ENCODE results near the gene TRIM42.

The TRIM42 gene

DNA sequence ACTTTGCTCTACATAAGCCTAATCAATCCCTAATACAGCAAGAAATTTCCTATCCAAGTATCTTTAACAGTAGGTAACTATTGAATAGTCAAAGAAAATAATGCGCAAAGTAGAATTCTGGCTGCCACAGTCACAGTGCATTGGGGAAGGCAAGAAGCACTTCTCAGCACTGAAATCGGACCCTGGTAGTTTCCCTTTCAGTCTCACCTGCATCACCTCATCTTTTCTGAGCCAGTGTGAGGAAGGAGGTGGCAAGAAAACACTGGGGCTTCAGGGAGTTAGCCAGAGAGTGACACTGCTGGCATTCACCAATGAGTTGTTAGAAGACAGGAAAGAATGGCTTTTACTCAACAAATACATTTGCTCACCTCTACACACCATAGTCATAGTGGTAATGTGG, 8.3 kb downstream of the TRIM42 start:
- TF ChIP-seq TARDBP (IDR thresholded peaks at IDR 0.05) = no peak
- TF ChIP-seq NFRKB (IDR thresholded peaks at IDR 0.05) = no peak
- TF ChIP-seq, protein P1, sequence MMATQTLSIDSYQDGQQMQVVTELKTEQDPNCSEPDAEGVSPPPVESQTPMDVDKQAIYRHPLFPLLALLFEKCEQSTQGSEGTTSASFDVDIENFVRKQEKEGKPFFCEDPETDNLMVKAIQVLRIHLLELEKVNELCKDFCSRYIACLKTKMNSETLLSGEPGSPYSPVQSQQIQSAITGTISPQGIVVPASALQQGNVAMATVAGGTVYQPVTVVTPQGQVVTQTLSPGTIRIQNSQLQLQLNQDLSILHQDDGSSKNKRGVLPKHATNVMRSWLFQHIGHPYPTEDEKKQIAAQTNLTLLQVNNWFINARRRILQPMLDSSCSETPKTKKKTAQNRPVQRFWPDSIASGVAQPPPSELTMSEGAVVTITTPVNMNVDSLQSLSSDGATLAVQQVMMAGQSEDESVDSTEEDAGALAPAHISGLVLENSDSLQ (IDR thresholded peaks at IDR 0.05) = no peak
- no peak for TF ChIP-seq FOXA1 (IDR thresholded peaks at IDR 0.05)
- TF ChIP-seq ELF4 (IDR thresholded peaks at IDR 0.05) = no peak
- no peak for DNase-seq (ENCODE audit: extremely low spot score)
- ChIA-PET CTCF (no interaction called here), POLR2A (no interaction called here)

DNA sequence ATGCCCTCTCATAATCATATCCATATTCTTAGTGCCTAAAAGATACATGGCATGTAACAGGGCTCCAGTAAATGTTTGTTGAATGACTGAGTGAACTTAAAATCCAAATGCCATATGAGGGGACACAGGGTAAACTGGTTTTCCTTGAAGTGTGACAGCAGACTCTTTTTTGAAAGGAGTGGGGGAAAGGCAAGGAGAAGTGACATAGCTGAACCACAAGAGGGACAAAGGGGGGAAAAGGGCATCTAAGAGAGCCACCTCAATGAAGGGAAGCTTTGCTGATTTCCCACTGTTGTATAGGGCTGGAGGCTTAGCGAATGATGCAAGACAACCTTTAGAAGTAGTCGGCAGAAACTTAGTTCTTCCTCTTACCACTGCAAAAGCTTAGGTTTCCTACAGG, 9.1 kb downstream of the TRIM42 start:
- TF ChIP-seq ZNF384 (IDR thresholded peaks at IDR 0.05) (no peak), FOXA1 (IDR thresholded peaks at IDR 0.05) (no peak), HDGF (IDR thresholded peaks at IDR 0.05; ENCODE audit: borderline replicate concordance) (no peak), TARDBP (IDR thresholded peaks at IDR 0.05) (no peak), SUZ12 (IDR thresholded peaks at IDR 0.05) (no peak), LEF1 (IDR thresholded peaks at IDR 0.05; ENCODE audit: borderline replicate concordance) (no peak), L3MBTL2 (conservative IDR thresholded peaks at IDR 0.05) (no peak), ELF4 (IDR thresholded peaks at IDR 0.05) (no peak), NFRKB (IDR thresholded peaks at IDR 0.05) (no peak), ARNT (IDR thresholded peaks at IDR 0.05) (no peak), BHLHE40 (IDR thresholded peaks at IDR 0.05; ENCODE audit: borderline replicate concordance) (no peak), FOXM1 (IDR thresholded peaks at IDR 0.05; ENCODE audit: borderline replicate concordance) (no peak), CTBP1 (IDR thresholded peaks at IDR 0.05; ENCODE audit: borderline replicate concordance) (no peak), FOXK2 (IDR thresholded peaks at IDR 0.05) (no peak), SP1 (IDR thresholded peaks at IDR 0.05) (no peak)
- TF ChIP-seq, protein P1 (IDR thresholded peaks at IDR 0.05) = no peak
- ChIA-PET CTCF (interaction anchor here (0.6 kb wide), 1 partner anchor 749 kb away, joined by 7 read pairs; no protein-coding TSS in a partner anchor), POLR2A (no interaction called here)
- no peak for DNase-seq (ENCODE audit: extremely low spot score)

DNA sequence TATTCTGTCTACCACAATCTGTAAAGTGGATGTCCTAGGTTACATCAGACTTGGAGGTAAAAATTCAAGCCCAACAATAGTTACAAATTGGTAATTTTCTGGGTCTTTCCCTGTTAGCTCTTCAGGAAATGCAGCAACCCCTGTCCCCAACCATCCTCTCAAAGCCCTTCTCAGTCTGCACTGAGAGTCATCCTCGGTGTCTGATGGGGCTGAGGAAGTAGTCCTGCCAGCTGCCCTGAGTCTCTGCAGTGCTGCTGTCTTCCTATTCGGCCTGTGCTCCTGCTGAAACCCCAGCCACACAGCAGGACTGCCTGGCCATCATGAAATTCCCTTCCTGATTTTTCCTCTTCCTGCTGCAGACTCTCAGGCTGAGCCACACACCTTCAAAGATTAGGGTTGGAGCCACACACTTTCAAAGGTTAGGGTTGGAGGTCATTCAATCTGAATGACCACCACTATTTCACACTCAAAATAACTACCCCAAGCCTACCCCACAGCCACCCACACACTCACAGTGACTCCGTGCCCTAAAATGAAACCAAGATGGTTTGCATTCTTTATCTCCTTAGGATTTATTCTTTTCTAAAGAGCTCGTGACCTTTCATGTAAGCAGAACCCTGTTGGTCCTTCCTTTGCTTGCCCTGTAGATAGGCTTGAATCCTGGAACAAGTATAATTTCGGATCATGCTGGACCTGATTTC, 17.6 kb downstream of the TRIM42 start:
- no peak for DNase-seq (ENCODE audit: extremely low spot score)
- TF ChIP-seq HDGF (IDR thresholded peaks at IDR 0.05; ENCODE audit: borderline replicate concordance) = no peak
- TF ChIP-seq FOXA1 (IDR thresholded peaks at IDR 0.05) = no peak
- no peak for TF ChIP-seq ELF4 (IDR thresholded peaks at IDR 0.05)
- TF ChIP-seq LEF1 (IDR thresholded peaks at IDR 0.05; ENCODE audit: borderline replicate concordance) = no peak
- no peak for TF ChIP-seq CTBP1 (IDR thresholded peaks at IDR 0.05; ENCODE audit: borderline replicate concordance)
- no peak for TF ChIP-seq FOXK2 (IDR thresholded peaks at IDR 0.05)
- TF ChIP-seq, protein P1 (IDR thresholded peaks at IDR 0.05) = no peak
- TF ChIP-seq ZNF384 (IDR thresholded peaks at IDR 0.05) = no peak
- TF ChIP-seq ARNT (IDR thresholded peaks at IDR 0.05) = no peak
- TF ChIP-seq NFRKB (IDR thresholded peaks at IDR 0.05) = no peak
- no peak for TF ChIP-seq BHLHE40 (IDR thresholded peaks at IDR 0.05; ENCODE audit: borderline replicate concordance)
- no peak for TF ChIP-seq FOXM1 (IDR thresholded peaks at IDR 0.05; ENCODE audit: borderline replicate concordance)
- TF ChIP-seq TARDBP (IDR thresholded peaks at IDR 0.05) = no peak
- no peak for TF ChIP-seq SUZ12 (IDR thresholded peaks at IDR 0.05)
- TF ChIP-seq L3MBTL2 (conservative IDR thresholded peaks at IDR 0.05) = no peak
- TF ChIP-seq SP1 (IDR thresholded peaks at IDR 0.05) = no peak
- ChIA-PET CTCF (no interaction called here), POLR2A (no interaction called here)

DNA sequence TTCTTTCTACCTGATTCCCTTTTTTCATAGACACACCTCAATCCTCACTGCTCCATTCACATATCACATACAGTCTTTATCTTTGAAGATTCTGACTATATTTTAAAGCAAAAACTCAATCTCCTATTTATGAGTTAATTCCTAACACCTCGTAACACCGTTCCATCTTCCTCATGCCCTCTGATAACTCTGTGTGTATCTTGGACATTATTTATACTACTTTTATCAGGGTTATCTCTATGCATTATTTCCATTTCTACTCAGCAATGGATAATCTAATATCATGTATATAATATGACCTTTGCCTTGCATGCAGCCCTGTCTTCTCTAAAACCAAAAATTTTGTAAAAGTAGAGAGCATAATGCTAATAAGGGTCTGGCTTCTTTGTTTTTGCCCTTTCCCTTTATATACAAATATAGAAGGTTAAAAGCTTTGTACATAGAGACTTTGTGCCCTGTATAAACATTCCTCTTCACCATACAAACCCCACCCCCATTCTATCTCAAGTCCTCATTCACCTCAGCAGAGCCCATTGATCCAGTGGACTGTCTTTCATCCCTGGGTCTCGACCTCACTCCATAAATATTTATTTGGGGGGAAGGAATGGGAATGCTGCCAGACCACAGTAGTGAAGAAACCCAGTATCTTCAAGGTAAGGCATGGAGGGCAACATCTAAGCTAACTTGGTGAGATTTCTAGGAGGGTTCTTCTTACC, 21.8 kb downstream of the TRIM42 start:
- TF ChIP-seq TARDBP (IDR thresholded peaks at IDR 0.05) = no peak
- no peak for TF ChIP-seq FOXM1 (IDR thresholded peaks at IDR 0.05; ENCODE audit: borderline replicate concordance)
- TF ChIP-seq HDGF (IDR thresholded peaks at IDR 0.05; ENCODE audit: borderline replicate concordance) = no peak
- TF ChIP-seq NFRKB (IDR thresholded peaks at IDR 0.05) = no peak
- no peak for TF ChIP-seq BHLHE40 (IDR thresholded peaks at IDR 0.05; ENCODE audit: borderline replicate concordance)
- TF ChIP-seq, protein P1 (IDR thresholded peaks at IDR 0.05) = no peak
- no peak for TF ChIP-seq FOXK2 (IDR thresholded peaks at IDR 0.05)
- TF ChIP-seq ZNF384 (IDR thresholded peaks at IDR 0.05) = no peak
- no peak for TF ChIP-seq FOXA1 (IDR thresholded peaks at IDR 0.05)
- no peak for TF ChIP-seq SP1 (IDR thresholded peaks at IDR 0.05)
- TF ChIP-seq LEF1 (IDR thresholded peaks at IDR 0.05; ENCODE audit: borderline replicate concordance) = no peak
- TF ChIP-seq ELF4 (IDR thresholded peaks at IDR 0.05) = no peak
- no peak for TF ChIP-seq L3MBTL2 (conservative IDR thresholded peaks at IDR 0.05)
- no peak for TF ChIP-seq SUZ12 (IDR thresholded peaks at IDR 0.05)
- no peak for TF ChIP-seq CTBP1 (IDR thresholded peaks at IDR 0.05; ENCODE audit: borderline replicate concordance)
- DNase-seq (ENCODE audit: extremely low spot score) = no peak
- ChIA-PET CTCF (no interaction called here), POLR2A (no interaction called here)

DNA sequence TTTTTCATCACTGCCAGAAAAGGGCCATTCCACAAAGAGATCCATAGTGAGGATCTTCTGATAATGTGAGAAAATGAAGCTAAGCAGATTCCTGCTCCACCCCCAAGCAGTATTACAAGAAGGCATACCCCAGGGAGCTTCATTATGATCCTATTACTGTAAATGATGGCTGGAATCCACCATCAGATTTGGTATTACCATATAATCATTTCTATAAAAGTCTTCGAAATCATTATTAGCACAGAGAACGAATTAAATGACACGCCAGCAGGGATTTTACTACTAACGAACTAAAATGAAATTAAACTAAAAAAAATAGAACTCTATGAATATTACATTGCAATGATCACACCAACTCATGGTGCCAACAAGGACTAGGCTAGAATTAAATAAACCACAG, 24.4 kb downstream of the TRIM42 start:
- CTCF ChIA-PET = no interaction called here
- TF ChIP-seq HDGF (IDR thresholded peaks at IDR 0.05; ENCODE audit: borderline replicate concordance) (no peak), ELF4 (IDR thresholded peaks at IDR 0.05) (no peak), FOXA1 (IDR thresholded peaks at IDR 0.05) (no peak), ARNT (IDR thresholded peaks at IDR 0.05) (no peak), BHLHE40 (IDR thresholded peaks at IDR 0.05; ENCODE audit: borderline replicate concordance) (no peak), FOXK2 (IDR thresholded peaks at IDR 0.05) (no peak), SUZ12 (IDR thresholded peaks at IDR 0.05) (no peak), CTBP1 (IDR thresholded peaks at IDR 0.05; ENCODE audit: borderline replicate concordance) (no peak), NFRKB (IDR thresholded peaks at IDR 0.05) (no peak), L3MBTL2 (conservative IDR thresholded peaks at IDR 0.05) (no peak), FOXM1 (IDR thresholded peaks at IDR 0.05; ENCODE audit: borderline replicate concordance) (no peak), TARDBP (IDR thresholded peaks at IDR 0.05) (no peak), LEF1 (IDR thresholded peaks at IDR 0.05; ENCODE audit: borderline replicate concordance) (no peak), SP1 (IDR thresholded peaks at IDR 0.05) (no peak), ZNF384 (IDR thresholded peaks at IDR 0.05) (no peak)
- TF ChIP-seq, protein P1 (IDR thresholded peaks at IDR 0.05) = no peak
- DNase-seq (ENCODE audit: extremely low spot score) = no peak
- POLR2A ChIA-PET = no interaction called here

Data from HEK293T (cell line).